GM12878 (cell line): ENCODE measurements around the gene UBE2F. TPM values are rescaled to one million over a fixed set of nuclear protein-coding genes. Genes with fewer than 3 reads are reported as not detected.

ENCODE experiments used
- ATAC-seq: fragments of 200-7000 bp; cut with Tn5 transposase; 3 replicates; pipeline ENCODE4 v1.9.1; 2020; ENCODE audit warnings: mild to moderate bottlenecking, moderate library complexity
- BruUV-seq: library from RNA; stranded (reverse); fragments of 400-500 nt; replicated peaks from 2 replicates; lab custom pipeline; 2021; lab: Mats Ljungman, UMichigan
- CTCF ChIA-PET: fragments of 300-600 bp; sonication (Branson Sonifier 250); formaldehyde crosslinking; extraction: SDS; loops from one replicate; lab custom pipeline; 2021; ENCODE audit warnings: inconsistent platforms; lab: Yijun Ruan, JAX
- POLR2A ChIA-PET: fragments of 350-600 bp; formaldehyde crosslinking; extraction: SDS; loops from one replicate; lab custom pipeline; 2021; ENCODE audit warnings: inconsistent platforms; lab: Charles Lee
- RAD21 ChIA-PET: fragments of 300-600 bp; sonication (Branson Sonifier 250); formaldehyde crosslinking; loops from one replicate; lab custom pipeline; 2023; ENCODE audit warnings: antibody characterized with exemption; ENCODE audit not compliant: unreplicated experiment; lab: Charles Lee
- SMC1A ChIA-PET: fragments of 300-600 bp; sonication (Branson Sonifier 250); formaldehyde crosslinking; loops from one replicate; lab custom pipeline; 2023; ENCODE audit not compliant: unreplicated experiment, uncharacterized antibody; lab: Charles Lee
- DNase-seq: peaks from one replicate; pipeline ENCODE4 v3.0.0-alpha.2; 2011; ENCODE audit warnings: low read depth, low spot score
- FAIRE-seq: peaks from 3 replicates; lab custom pipeline; 2011; peaks lifted over from hg19 to GRCh38; lab: Jason Lieb, UNC
- H2AFZ ChIP-seq: 2 replicates; pipeline ENCODE4 v1.6.0; 2011; ENCODE audit warnings: low read depth, low read length, control low read depth; ENCODE audit not compliant: control insufficient read depth
- H3K27ac ChIP-seq: 2 replicates; pipeline ENCODE4 v1.5.1; 2011; ENCODE audit warnings: control low read depth; ENCODE audit not compliant: control insufficient read depth, insufficient read depth
- H3K27me3 ChIP-seq, 2 experiments: replicated peaks in 1 of 2; 2 replicates each; pipeline versions ENCODE4 v1.6.0 to v1.6.1; 2011; ENCODE audit warnings: low read length in 1 of 2; ENCODE audit not compliant: control insufficient read depth in 2 of 2, insufficient read depth in 2 of 2
- H3K36me3 ChIP-seq, 2 experiments: 2 replicates each; pipeline ENCODE4 v1.5.1; 2011; ENCODE audit warnings: low read length in 1 of 2; ENCODE audit not compliant: control insufficient read depth in 2 of 2, insufficient read depth in 2 of 2
- H3K4me1 ChIP-seq: 2 replicates; pipeline ENCODE4 v1.6.1; 2011; ENCODE audit warnings: mild to moderate bottlenecking, low read length, moderate library complexity, mixed read lengths; ENCODE audit not compliant: control insufficient read depth, insufficient read depth
- H3K4me2 ChIP-seq: 2 replicates; pipeline ENCODE4 v1.6.0; 2011; ENCODE audit warnings: control low read depth; ENCODE audit not compliant: control insufficient read depth, insufficient read depth
- H3K4me3 ChIP-seq: fragments of 200-600 bp; sonication (generic); 2 replicates; pipeline ENCODE4 v1.5.1; 2016
- H3K79me2 ChIP-seq: 2 replicates; pipeline ENCODE4 v1.6.0; 2011; ENCODE audit warnings: low read length; ENCODE audit not compliant: control insufficient read depth, insufficient read depth
- H3K9ac ChIP-seq: 2 replicates; pipeline ENCODE4 v1.8.0; 2011; ENCODE audit warnings: low read length, control low read depth, mixed read lengths; ENCODE audit not compliant: control insufficient read depth, insufficient read depth
- H3K9me3 ChIP-seq: replicated peaks from 3 replicates; pipeline ENCODE4 v1.5.1; 2011; ENCODE audit warnings: mild to moderate bottlenecking, low read length; ENCODE audit not compliant: control insufficient read depth, insufficient read depth
- H4K20me1 ChIP-seq: 2 replicates; pipeline ENCODE4 v1.6.0; 2011; ENCODE audit not compliant: control insufficient read depth, insufficient read depth
- IKZF2 ChIP-seq, 2 experiments: fragments of 450-650 bp; IDR thresholded peaks; 2 replicates each; pipeline ENCODE4 v1.6.1; 2017; ENCODE audit warnings: mild to moderate bottlenecking in 2 of 2, moderate library complexity in 2 of 2
- IRF5 ChIP-seq: fragments of 450-650 bp; IDR thresholded peaks from 2 replicates; pipeline ENCODE4 v1.6.1; 2017; ENCODE audit warnings: borderline replicate concordance
- PBX3 ChIP-seq: IDR thresholded peaks from 2 replicates; pipeline ENCODE4 v1.6.1; 2011; ENCODE audit warnings: mild to moderate bottlenecking, low read depth, low read length, moderate library complexity; ENCODE audit not compliant: insufficient replicate concordance
- RUNX3 ChIP-seq: IDR thresholded peaks from 2 replicates; pipeline ENCODE4 v1.6.1; 2012; ENCODE audit warnings: low read length, inconsistent platforms
- WGBS: methylation state at CpG from one replicate; pipeline ENCODE4 v1.1.6; 2016; ENCODE audit warnings: low lambda C conversion rate; ENCODE audit not compliant: insufficient replicate concordance, insufficient coverage; ENCODE audit errors: missing lambda C conversion rate; 5-methylcytosine and 5-hydroxymethylcytosine counted together
- in situ Hi-C: fragments of 300-500 bp; cut with MboI; formaldehyde crosslinking; loops from 9 replicates; pipeline ENCODE4 v1.14.3; 2018; ENCODE audit warnings: mixed read lengths
- intact Hi-C: fragments of 100-400 bp; cut with micrococcal nuclease; formaldehyde crosslinking; loops from one replicate; pipeline ENCODE4 v1.14.2; 2022; ENCODE audit not compliant: unreplicated experiment
- polyA plus RNA-seq, 11 experiments: library from polyadenylated mRNA; depleted of rRNA in 4 of 11; unstranded in 6 of 11; stranded (reverse) in 5 of 11; fragments of >200 nt; fragmentation: Nextera tagmentation in 4 of 11; fragmentation: Illumina TruSeq in 1 of 11; extraction: Ambion mirVana in 4 of 11; extraction: Trizol in 1 of 11; gene quantifications; 1 replicate in 1 of 11; 2 replicates in 10 of 11; pipeline versions ENCODE4 v1.2.1 to v1.2.3, GENCODE V29; 2011 to 2016; ENCODE audit warnings: inconsistent platforms in 2 of 11, missing spikeins in 2 of 11, low read depth in 1 of 11
- total RNA-seq, 4 experiments: library from RNA; depleted of rRNA in 3 of 4; stranded (reverse); fragments of >200 nt in 3 of 4; fragmentation: Illumina TruSeq in 1 of 4; extraction: Trizol in 1 of 4; gene quantifications; 2 replicates each; pipeline versions ENCODE4 v1.2.1 to v1.2.3, GENCODE V29; 2013 to 2021
- TF ChIP-seq, protein P1 (sequence below): fragments of 450-650 bp; IDR thresholded peaks from 2 replicates; pipeline ENCODE4 v1.6.1; 2016; ENCODE audit warnings: mild to moderate bottlenecking
- TF ChIP-seq, protein P2 (sequence below): fragments of 450-650 bp; IDR thresholded peaks from 2 replicates; pipeline ENCODE4 v1.6.1; 2017; ENCODE audit warnings: mild to moderate bottlenecking, low read depth, inconsistent platforms; ENCODE audit not compliant: poor library complexity, severe bottlenecking

The UBE2F gene
- total and polyA plus RNA-seq, 10 of the 15 experiments (the other 5 are each of a cell fraction or from before 2014, with no cell fraction given) = 12.3 to 64.4 (median 31.5) TPM

DNA sequence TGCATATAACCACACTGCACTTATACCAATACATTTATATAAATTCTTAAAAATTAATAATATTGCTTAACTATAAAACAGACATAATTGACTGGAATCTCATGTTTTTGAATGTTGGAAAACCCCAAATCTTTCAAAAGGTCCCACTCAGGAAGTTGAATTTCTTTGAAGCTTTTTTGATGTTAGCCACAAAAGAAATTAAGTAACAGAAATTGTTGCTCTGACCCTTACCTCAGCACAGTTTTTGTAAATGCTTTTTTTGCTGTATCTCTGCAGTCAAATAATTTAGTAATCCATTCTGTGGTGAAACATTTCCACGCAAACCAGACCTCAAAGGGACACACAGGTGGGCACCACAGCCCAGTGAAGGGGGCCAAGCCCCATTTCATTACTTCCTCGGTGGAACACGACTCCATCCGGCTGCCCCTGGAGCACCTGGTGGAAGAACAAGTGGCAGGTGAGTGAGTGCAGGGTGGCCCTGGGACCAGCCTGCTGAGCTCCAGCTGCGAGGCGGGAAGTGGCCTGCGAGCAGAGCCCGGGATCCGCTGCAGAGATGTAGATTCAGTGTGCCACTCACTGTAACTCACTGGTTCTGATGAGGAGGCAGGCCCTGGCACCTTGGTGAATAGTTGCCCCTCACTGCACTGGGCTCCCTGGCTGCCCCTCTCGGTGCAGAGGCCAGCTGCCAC is 102.4 kb downstream of the UBE2F start (continued):
- TF ChIP-seq IKZF2 (IDR thresholded peaks at IDR 0.05) (no peak), RUNX3 (peak; percentile 69)

- Histone ChIP-seq H3K4me2 (no peak overlapping the region), H3K9me3 (peaks cover 3% of the 10 kb centered on the region; the same call in 2 of the 3 replicates), H3K4me3 (no peak overlapping the region), H2AFZ (no peak overlapping the region), H3K27me3 (no peaks in the 10 kb centered on the region), H4K20me1 (no peaks in the 10 kb centered on the region), H3K27ac (no peak overlapping the region), H3K4me1 (peaks cover 10% of the 10 kb centered on the region), H3K9ac (no peak overlapping the region), H3K79me2 (peaks cover 2% of the 10 kb centered on the region), H3K36me3 (peaks cover 9 to 21% of the 10 kb centered on the region in 2 experiments; a peak in 3 of 4 replicates)
- ChIA-PET RAD21 (interaction anchor here (1.3 kb wide), 1 partner anchor 9 kb away, joined by 6 read pairs; the partner anchor contains the start of gene SCLY), POLR2A (interaction anchor here (1.7 kb wide), 1 partner anchor 8 kb away, joined by 3 read pairs; no protein-coding TSS in a partner anchor), SMC1A (interaction anchor here (2.3 kb wide), 1 partner anchor 72 kb away, joined by 8 read pairs; no protein-coding TSS in a partner anchor), CTCF (no interaction called here)
- 90% methylated on average over 9 of the region's 9 CpGs for WGBS
- no TSS peak for BruUV-seq
- TF ChIP-seq, protein P1, sequence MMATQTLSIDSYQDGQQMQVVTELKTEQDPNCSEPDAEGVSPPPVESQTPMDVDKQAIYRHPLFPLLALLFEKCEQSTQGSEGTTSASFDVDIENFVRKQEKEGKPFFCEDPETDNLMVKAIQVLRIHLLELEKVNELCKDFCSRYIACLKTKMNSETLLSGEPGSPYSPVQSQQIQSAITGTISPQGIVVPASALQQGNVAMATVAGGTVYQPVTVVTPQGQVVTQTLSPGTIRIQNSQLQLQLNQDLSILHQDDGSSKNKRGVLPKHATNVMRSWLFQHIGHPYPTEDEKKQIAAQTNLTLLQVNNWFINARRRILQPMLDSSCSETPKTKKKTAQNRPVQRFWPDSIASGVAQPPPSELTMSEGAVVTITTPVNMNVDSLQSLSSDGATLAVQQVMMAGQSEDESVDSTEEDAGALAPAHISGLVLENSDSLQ = peak; percentile 34; the same call in 1 of the 2 replicates
- TF ChIP-seq IRF5 = no peak
- TF ChIP-seq, protein P2, sequence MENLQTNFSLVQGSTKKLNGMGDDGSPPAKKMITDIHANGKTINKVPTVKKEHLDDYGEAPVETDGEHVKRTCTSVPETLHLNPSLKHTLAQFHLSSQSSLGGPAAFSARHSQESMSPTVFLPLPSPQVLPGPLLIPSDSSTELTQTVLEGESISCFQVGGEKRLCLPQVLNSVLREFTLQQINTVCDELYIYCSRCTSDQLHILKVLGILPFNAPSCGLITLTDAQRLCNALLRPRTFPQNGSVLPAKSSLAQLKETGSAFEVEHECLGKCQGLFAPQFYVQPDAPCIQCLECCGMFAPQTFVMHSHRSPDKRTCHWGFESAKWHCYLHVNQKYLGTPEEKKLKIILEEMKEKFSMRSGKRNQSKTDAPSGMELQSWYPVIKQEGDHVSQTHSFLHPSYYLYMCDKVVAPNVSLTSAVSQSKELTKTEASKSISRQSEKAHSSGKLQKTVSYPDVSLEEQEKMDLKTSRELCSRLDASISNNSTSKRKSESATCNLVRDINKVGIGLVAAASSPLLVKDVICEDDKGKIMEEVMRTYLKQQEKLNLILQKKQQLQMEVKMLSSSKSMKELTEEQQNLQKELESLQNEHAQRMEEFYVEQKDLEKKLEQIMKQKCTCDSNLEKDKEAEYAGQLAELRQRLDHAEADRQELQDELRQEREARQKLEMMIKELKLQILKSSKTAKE = no peak
- peak; percentile 24 for TF ChIP-seq PBX3
- in situ Hi-C loops = no loop called here
- DNase-seq (no peak), FAIRE-seq (no peak), ATAC-seq (peak; percentile 87)
- intact Hi-C loops = loop anchor here (10.0 kb wide), 1 partner anchor 375 kb away; no protein-coding TSS in a partner anchor
Observed at GRCh38 chr2:238069877-238070276, 103.1 kb downstream of the UBE2F start.
